DLD1 (cell line): ENCODE results near the gene LEP.

Experiments
- in situ Hi-C: cut with HindIII; loops from 2 replicates; pipeline ENCODE4 v1.10.0; 2017; ENCODE audit warnings: low sequenced_read_pairs

Gene LEP

DNA sequence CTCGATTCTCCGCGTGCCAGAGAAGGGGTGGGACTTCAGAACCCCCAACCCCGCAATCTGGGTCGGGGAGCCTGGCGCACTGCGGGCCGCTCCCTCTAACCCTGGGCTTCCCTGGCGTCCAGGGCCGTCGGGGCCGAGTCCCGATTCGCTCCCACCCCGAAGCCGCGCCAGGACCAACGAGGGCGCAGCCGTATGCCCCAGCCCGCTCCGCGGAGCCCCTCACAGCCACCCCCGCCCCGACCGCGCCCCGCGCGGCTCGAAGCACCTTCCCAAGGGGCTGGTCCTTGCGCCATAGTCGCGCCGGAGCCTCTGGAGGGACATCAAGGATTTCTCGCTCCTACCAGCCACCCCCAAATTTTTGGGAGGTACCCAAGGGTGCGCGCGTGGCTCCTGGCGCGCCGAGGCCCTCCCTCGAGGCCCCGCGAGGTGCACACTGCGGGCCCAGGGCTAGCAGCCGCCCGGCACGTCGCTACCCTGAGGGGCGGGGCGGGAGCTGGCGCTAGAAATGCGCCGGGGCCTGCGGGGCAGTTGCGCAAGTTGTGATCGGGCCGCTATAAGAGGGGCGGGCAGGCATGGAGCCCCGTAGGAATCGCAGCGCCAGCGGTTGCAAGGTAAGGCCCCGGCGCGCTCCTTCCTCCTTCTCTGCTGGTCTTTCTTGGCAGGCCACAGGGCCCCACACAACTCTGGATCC, at the start of gene LEP:
LEP (plus strand) TSS at position 583 of the 691 bp plus-strand sequence. CDS start 10,741 bp downstream, outside the sequence.
- in situ Hi-C loops = no loop called here

DNA sequence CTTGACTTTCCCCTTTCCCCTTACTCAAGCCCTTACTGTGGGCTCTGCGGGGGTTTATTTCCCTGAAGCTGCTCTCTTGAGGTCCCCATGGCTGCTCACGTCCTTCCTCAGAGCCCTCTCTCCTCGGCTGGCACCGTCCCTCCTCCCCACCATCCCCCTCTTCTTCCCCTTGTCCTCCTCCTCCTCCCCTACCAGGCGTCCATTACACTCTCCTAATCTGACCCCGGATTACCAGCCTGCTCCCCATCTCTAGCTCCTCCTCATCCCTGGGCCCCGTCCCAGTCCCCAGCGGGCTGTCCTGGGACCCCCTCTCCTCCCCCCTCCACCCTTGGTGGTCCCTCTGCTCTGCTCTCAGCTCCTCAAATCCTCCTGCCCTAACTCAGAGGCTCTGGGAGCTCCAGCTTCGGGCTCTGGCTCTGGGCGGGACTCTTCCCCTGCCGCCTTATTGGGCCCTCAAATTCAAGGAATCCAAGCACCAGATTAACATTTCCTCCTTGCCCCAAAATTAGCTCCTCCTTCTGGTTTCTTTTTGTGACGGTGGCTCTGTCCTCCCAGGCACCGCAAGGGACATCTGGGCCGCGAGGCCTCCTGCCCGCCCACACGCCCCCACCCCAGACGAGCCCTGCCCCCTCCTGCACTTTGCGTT, 48.5 kb upstream of the LEP start:
- in situ Hi-C loops = no loop called here

DNA sequence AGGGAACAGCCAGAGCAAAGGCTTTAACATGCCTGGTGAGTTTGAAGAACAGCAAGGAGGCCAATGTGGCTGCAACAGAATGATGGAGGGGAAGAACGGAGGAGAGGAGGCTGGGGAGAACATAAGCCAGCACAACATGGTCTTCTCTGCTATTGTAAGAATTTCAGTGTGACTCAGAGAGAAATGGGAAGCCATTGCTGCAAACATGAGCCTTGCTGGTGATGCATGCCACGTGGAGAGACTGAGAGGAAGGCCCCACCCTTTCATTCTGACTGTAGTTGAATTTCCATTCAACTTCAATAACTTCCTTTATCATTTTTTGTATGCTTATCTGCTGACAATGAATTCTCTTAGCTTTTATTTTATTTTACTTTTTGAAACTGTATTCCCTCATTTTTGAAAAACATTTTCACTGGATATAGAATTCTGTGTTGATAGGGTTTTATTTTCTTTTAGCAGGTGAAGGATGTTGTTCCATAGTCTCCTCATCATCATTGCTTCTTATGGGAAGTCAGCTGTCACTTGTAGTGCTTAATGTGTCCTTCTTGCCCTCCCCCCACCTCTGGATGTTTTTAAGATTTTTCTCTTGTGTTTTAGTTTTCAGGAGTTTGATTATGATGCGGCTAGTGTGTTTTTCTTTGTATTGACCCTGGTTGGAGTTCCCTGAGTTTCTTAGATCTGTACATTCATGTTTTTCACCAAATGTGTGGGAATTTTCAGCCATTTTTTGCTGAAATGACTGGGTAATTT, 46.4 kb upstream of the LEP start:
- in situ Hi-C loops = no loop called here

DNA sequence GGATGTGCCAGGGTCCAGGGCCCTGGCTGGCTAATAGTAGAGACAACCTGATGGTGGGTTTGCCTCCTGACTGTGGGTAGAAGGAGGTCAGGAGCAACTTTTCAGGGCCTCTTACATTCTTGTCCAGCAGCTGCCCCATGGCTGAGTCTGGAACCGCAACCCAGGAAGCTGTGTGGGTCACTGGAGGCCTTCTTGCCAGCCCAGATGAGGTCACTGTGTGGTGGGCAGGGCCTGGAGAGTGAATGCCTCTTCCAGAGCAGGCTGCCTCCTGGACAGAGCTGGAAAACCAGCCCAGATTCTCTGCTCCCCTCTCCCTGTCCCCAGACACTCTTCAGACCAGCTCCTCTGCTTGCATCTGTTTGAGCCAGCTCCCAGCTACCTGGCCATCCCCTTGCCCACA, 43.5 kb upstream of the LEP start:
- in situ Hi-C loops = no loop called here

DNA sequence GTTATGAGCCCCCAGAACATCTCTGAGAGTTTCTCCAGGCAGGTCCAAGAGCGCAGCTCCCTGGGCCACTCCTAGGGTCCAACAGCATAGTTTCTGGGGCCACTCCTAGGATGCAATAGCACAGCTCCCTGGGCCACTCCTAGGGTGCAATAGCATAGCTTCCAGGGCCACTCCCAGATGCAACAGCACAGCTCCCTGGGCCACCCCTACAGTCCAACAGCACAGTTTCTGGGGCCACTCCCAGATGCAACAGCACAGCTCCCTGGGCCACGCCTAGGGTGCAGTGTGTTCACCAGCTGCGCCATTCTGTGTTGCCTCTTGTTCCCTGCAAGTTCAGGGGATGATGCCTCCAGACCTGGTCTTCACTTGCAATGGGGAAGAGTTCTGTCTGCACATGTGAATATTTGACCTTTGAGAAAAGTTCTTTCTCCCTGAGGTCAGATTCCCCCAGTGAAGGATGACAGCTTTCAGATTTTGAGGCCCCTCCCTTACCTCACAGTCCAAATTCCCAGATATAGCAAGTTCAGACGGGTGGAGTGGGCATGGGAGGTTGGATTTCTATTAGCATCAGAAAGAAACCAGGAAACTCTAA, 43.0 kb upstream of the LEP start:
- in situ Hi-C loops = no loop called here

DNA sequence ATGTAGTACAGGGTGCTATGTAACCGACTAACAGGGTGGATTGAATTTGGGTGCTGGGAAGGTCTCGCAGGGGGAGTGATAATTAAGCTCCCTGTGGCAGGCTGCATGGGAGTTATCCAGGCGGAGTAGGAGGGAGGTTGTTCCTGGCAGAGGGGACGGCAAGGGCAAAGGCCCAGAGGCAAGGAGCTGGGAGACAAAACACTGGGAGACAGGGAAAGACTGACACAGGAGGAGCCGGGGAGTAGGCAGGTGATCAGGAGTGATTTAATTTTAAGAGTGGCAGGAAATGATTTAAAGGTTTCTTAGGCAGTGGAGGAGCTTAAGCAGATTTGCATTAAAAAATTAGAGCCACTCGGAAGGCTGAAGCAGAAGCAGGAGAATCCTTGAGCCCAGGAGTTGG, 40.7 kb upstream of the LEP start:
- in situ Hi-C loops = loop anchor here (25.0 kb wide), 1 partner anchor 488 kb away; no protein-coding TSS in a partner anchor

DNA sequence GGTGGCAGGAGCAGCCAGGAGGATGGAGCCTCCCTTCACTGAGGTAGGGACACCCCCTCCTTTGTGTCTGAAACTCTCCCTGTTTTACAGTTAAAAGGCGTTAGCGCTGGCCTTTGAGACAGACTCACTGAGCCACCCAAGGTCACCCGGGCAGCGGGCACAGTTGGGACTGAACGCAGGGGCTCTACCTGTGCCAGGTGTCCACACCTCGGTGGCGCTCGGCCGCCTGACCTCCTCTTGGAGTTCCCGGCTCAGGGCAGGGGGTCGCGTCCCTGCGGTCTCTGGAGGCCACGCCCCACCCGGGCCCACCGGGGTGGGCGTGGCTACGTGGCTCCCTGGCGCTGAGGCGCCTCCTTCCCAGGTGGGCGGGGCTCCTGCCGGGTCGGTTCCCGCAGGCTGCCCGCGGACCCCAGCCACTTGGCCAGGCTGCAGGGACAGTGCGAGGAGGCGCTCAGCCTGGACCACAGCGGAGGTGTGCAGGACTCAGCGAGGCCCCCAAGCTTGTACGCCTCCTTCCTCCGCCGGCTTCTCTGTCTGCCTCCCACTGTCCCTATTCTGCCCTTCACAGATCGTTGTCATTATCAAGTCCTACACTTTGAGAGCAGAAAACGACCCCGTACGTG, 39.9 kb upstream of the LEP start:
- in situ Hi-C loops = loop anchor here (25.0 kb wide), 1 partner anchor 489 kb away; no protein-coding TSS in a partner anchor

DNA sequence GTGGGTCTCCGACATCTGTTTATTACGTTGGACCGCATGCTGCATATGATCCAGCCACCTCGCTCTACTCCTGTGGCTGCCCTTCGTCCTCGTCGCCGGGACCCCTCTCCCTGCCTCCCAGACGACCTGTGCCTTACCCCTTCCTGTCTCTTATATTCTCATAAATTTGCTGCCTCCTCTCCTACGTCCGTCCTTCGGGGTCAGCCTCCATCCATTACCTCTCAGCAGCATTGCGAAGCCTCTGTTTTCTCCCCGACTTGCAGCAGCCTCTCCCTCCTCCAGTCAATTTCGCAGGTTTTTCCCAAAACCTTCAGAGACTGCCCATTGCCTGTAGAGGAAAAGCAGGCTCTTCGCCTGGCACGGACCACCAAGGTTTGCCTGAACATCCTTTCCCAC, 39.4 kb upstream of the LEP start:
- in situ Hi-C loops = loop anchor here (25.0 kb wide), 1 partner anchor 489 kb away; no protein-coding TSS in a partner anchor

DNA sequence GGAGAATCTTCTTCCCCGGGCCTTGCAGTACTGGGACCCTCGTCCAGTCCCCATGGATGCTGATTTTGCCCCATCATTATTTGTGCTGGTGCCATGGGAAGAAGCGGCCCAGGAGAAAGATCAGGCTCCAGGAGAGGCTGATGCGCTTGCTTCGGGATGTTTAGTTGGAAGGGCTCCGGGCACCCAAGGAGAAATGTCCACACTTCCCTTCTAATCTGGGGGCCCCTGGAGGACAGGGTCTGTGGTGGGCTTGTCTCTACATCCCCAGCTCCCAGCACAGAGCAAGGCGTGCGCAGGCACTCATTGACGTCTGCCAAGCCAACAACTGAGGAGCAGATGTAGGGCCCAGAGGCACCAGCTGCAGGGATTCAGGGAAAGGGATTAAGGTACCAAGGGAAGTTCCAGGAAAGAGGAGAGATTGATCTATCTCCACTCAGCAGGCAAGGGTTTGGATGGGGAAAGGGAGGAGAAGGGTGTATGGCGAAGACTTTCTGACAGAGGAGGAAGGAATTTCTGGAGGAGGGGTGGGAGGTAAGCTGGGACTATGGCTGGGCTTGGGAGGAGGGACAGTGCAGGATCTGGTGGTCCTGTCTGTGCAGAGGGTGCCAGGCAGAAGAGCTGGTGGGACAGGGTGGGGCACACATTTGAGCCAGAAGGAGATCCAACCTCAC, 38.7 kb upstream of the LEP start:
- in situ Hi-C loops = loop anchor here (25.0 kb wide), 1 partner anchor 490 kb away; no protein-coding TSS in a partner anchor

DNA sequence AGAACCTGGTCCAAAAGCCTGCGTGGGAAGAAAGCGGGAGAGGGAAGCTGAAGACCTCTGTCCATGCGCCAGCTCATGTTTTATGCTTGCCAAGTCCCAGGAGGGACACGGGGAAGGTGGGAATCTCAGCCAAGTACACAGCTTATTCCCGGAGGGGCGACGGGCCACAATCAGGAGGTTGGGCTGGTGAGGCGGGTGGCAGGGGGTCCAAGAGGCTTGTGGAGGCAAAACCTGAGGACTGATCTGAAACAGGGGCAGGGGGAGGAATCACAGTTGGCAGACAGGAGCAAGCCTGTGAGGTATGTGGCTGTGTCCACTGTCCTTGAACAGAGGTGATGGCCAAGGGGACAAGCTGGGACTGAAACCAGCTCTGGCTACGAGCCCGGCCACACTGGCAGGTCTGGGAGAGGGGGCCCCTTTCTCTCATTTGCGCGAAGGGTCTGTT, 38.0 kb upstream of the LEP start:
- in situ Hi-C loops = loop anchor here (25.0 kb wide), 1 partner anchor 491 kb away; no protein-coding TSS in a partner anchor

DNA sequence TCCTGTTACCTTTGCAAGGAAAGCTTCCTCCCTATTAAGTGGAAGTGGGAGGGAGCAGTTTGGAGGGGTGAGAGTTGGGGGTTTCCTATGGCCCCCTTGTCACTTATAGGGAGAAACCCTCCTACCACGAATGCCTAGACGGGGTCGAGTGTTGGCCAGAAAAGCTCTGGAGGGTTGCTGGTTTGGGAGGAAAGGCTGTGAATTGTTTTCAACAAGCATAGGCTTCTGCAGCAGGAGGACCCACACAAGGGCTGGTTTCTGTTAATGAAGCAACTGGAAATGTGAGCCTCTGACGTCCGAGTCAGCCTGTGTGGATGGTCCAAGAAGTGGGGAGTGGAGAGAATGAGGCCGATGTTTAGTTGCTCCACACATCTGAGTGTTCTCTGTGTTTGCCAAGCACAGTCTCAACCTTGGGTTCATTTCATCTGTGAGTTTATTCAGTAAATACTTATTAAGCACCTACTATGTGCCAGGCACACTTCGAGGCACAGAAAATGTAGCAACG, 37.3 kb upstream of the LEP start:
- in situ Hi-C loops = loop anchor here (25.0 kb wide), 1 partner anchor 491 kb away; no protein-coding TSS in a partner anchor

DNA sequence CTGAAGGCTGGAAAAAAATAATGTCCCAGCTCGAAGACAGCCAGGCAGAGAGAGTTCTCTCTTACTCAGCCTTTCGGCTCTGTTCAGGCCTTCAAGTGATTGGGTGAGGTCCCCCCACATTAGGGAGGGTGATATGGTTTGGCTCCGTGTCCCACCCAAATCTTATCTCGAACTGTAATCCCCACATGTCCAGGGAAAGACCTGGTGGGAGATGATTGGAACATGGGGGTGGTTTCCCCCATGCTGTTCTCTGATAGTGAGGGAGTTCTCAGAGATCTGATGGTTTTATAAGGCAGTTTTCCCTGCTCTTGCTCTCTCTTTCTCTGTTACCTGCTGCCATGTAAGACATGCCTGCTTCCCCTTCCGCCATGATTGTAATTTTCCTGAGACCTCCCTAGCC, 36.6 kb upstream of the LEP start:
- in situ Hi-C loops = loop anchor here (25.0 kb wide), 1 partner anchor 492 kb away; no protein-coding TSS in a partner anchor

DNA sequence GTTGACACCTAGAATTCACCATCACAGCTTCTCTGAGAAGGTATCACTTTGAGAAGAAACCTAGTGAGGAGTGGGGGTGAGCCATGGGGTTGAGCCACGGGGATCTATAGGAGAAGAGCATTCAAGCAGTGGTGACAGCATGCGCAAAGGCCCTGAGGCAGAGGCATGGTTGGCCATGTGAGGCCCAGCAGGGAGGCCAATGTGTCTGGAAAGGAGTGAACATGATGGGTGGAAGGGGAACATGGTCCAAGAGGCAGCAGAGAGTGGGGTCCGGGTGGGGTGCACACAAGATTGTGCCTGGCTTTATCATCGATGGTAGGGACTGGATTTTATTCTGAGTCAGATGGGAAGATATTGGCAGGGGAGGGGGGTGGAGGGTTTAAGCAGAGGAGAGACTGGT, 36.0 kb upstream of the LEP start:
- in situ Hi-C loops = loop anchor here (25.0 kb wide), 1 partner anchor 493 kb away; no protein-coding TSS in a partner anchor

DNA sequence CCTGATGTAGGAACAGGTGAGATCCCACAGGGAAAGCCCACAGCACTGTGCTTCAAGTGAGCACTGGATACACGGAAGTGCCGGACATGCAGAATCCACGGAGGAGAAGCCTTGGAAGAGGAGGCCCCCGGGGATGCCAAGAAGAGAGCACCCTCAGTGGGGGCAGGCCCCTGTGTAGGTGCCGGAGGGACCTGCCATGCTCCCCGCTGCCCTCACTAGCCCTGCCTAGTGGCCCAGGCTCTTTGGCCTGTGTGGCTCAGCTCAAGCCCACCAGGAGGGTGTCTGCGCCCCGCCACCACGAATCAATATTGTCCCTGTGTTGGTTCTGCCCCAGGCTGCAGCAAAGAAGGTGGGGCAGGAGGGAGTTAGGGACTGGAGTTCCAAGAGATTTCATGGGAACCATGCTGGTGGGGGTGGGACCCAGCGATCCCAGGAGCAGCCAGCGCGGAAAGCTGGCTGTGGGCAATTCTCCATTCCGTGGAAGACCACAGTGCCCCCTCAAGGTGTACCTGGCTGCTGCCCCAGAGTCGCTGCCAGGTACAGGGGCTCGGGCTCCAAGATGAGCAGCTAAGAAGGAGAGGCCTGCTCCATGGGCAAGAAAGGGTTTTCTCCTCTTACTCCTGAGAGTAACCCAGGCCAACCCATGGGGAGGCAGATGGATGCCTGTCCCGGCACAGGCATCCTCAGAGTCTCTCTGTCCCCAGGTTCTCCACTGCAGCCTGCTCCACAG, 34.9 kb upstream of the LEP start:
- in situ Hi-C loops = loop anchor here (25.0 kb wide), 1 partner anchor 494 kb away; no protein-coding TSS in a partner anchor

DNA sequence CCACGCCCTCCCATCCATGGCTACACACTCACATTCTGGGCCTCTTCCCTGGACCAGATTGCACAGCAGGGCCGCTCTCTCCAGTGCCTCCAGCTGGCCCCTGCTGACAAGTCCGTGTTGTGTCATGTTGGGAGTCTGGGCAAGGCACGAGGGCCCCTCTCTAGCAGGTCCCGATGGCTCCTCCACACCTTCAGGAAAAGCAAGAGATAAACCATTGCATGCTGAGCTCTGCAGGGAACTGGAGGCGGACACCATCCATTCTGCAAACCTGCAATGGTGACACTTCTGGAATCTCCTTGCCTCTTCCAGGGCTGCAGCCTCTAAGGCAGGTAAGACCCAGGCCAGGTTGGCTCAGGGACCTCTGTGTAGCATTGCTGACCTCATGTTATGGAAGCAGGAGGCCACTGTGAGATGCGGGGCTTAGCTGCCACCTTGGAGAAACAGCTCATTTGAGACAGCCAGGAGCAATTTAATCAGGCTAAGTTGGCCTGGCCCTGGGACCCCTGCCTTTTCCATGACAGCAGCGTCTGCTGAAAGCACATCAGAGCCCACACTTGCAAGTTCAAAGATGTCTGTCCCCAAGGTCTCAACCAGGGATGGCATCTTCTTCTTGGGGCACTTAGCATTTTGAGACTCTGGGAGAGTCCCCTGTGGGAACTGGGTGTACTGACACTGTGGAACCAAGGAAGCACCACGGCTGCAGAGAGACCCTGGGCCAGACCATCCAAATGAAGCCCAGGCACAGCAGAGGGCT, 34.2 kb upstream of the LEP start:
- in situ Hi-C loops = loop anchor here (25.0 kb wide), 1 partner anchor 495 kb away; no protein-coding TSS in a partner anchor

DNA sequence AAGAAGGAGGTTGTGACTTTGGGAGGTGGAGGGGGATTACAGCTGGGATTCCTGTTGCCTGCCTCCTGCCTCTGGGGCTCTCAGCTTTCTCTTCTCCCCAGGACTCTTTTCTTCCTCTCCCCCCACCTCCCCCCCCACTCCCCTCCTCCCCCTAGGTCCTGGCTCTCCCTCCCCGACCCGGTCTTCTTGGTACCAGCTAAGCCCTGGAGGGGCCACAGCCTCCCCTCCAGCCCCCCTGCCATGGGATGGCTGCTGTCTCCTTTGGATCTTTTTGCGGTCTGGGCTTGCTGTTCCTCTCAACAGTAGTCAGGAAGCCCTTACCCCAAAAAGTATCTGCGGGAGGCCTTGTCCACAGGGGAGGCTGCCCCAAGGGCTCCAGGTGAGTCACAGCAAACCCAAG, 33.5 kb upstream of the LEP start:
- in situ Hi-C loops = loop anchor here (25.0 kb wide), 1 partner anchor 495 kb away; no protein-coding TSS in a partner anchor

DNA sequence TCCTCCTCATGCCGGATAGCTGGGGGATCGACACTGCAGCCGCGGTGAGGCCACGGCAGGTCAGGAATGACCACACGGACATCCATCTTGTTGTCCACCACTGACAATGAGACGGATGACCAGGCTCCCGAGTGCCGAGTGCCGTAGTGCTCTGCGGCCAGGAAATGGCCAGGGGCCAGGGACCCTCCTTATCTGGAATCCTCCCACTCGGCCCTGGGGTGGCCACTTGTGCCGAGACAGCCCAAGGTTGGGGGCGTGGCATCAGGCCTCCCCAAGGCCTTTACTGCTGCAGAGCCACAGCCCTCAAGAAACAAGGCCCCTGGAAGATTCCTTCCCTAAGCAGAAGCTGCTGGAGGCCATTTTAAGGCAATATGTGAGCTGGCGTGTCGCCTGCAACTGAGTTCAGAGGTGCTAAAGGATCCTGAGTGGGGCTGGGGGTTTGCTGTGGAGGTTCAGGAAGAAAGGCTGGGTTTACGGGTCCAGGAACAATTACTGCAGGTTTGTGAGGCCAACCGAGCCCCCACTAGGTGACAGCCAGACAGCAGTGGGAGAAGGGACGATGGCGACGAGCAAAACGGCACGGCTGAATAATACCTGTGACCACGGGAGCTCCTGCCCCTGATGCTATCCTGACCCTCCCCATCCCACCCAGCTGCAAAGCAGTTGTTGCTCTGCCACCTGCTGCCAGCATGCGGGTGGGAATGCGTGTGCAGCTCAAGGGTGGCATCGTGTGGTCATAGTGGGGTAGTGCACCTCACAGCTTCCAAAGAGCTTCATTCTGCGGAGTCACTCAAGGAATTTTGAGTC, 31.6 kb upstream of the LEP start:
- in situ Hi-C loops = loop anchor here (25.0 kb wide), 1 partner anchor 497 kb away; no protein-coding TSS in a partner anchor
